ENCODE data around the gene ADGRB3.

- TF ChIP-seq CTCF (IDR thresholded peaks at IDR 0.05) (no peak), EZH2 (IDR thresholded peaks at IDR 0.05; ENCODE audit: borderline replicate concordance, insufficient read depth, low read depth, low read length, poor library complexity, severe bottlenecking) (no peak)
Observed at GRCh38 chr6:68737061-68737460, 102.0 kb downstream of the ADGRB3 start.
